K562 (cell line): ENCODE results near the gene HMCN2. TPM values are rescaled to one million over a fixed set of nuclear protein-coding genes. Genes with fewer than 3 reads are reported as not detected.

ENCODE experiments used
- ATAC-seq: fragments of 200-7000 bp; cut with Tn5 transposase; 3 replicates; pipeline ENCODE4 v1.9.1; 2020; ENCODE audit warnings: moderate library complexity
- BruUV-seq: library from RNA; stranded (reverse); fragments of 400-500 nt; replicated peaks from 2 replicates; lab custom pipeline; 2021; lab: Mats Ljungman, UMichigan
- CTCF ChIA-PET: fragments of 300-600 bp; formaldehyde crosslinking; extraction: SDS; loops from one replicate; lab custom pipeline; 2021; ENCODE audit warnings: low intra/inter-chr PET ratio; lab: Yijun Ruan, JAX
- POLR2A ChIA-PET: fragments of 300-600, 350-650 bp; sonication (Branson Sonifier 250); formaldehyde crosslinking; extraction: SDS; loops from one replicate; lab custom pipeline; 2021; ENCODE audit warnings: antibody characterized with exemption, inconsistent platforms; lab: Yijun Ruan, JAX
- DNase-seq, 4 experiments: peaks; one replicate each; pipeline versions ENCODE4 v3.0.0 to v3.0.0-alpha.2; 2011 to 2018; ENCODE audit warnings: low spot score in 3 of 4, mixed read lengths in 3 of 4; ENCODE audit errors: extremely low read depth in 1 of 4
- FAIRE-seq: peaks from 2 replicates; lab custom pipeline; 2011; peaks lifted over from hg19 to GRCh38; lab: Jason Lieb, UNC
- H2AFZ ChIP-seq: 2 replicates; pipeline ENCODE4 v1.6.0; 2011; ENCODE audit warnings: low read depth, low read length, control low read depth, inconsistent platforms
- H3K27ac ChIP-seq: fragments of 200-600 bp; 3 replicates; pipeline ENCODE4 v1.8.0; 2011; ENCODE audit warnings: low read depth, mild to moderate bottlenecking, control low read depth, inconsistent platforms, low read length, moderate library complexity, mixed read lengths; ENCODE audit errors: extremely low read depth
- H3K27me3 ChIP-seq, 2 experiments: fragments of 300-600 bp in 1 of 2; 2 replicates in 1 of 2; 3 replicates in 1 of 2; pipeline versions ENCODE4 v1.6.0 to v1.8.0; 2011; ENCODE audit warnings: inconsistent platforms in 2 of 2, low read length in 2 of 2, mild to moderate bottlenecking in 1 of 2, mixed read lengths in 1 of 2, moderate library complexity in 1 of 2; ENCODE audit not compliant: control insufficient read depth in 2 of 2, insufficient read depth in 2 of 2
- H3K36me3 ChIP-seq: fragments of 300-600 bp; 3 replicates; pipeline ENCODE4 v1.8.0; 2011; ENCODE audit warnings: mild to moderate bottlenecking, low read length, inconsistent platforms; ENCODE audit not compliant: control insufficient read depth, insufficient read depth
- H3K4me1 ChIP-seq, 2 experiments: fragments of 200-600 bp in 1 of 2; replicated peaks in 1 of 2; 2 replicates in 1 of 2; 3 replicates in 1 of 2; pipeline versions ENCODE4 v1.5.1 to v1.8.0; 2011; ENCODE audit warnings: inconsistent platforms in 2 of 2, low read length in 2 of 2, mild to moderate bottlenecking in 1 of 2, mixed read lengths in 1 of 2, moderate library complexity in 1 of 2; ENCODE audit not compliant: control insufficient read depth in 2 of 2, insufficient read depth in 2 of 2
- H3K4me2 ChIP-seq: 2 replicates; pipeline ENCODE4 v1.6.1; 2011; ENCODE audit warnings: low read length, control low read depth, inconsistent platforms, mixed read lengths; ENCODE audit not compliant: insufficient read depth
- H3K4me3 ChIP-seq: fragments of 200-600 bp; sonication (generic), shearing (Covaris generic); 2 replicates; pipeline ENCODE4 v1.5.1; 2016; ENCODE audit warnings: control low read depth, inconsistent platforms
- H3K79me2 ChIP-seq: fragments of 200-600 bp; 3 replicates; pipeline ENCODE4 v1.8.0; 2011; ENCODE audit warnings: low read length, inconsistent platforms; ENCODE audit not compliant: control insufficient read depth, insufficient read depth
- H3K9ac ChIP-seq, 2 experiments: 2 replicates each; pipeline versions ENCODE4 v1.6.0 to v1.6.1; 2011; ENCODE audit warnings: low read depth in 2 of 2, low read length in 2 of 2, control low read depth in 1 of 2, inconsistent platforms in 1 of 2, mild to moderate bottlenecking in 1 of 2, mixed read lengths in 1 of 2; ENCODE audit not compliant: insufficient read depth in 1 of 2
- H3K9me1 ChIP-seq: one replicate; pipeline ENCODE4 v1.6.0; 2011; ENCODE audit warnings: inconsistent platforms, mild to moderate bottlenecking, low read length, moderate library complexity; ENCODE audit not compliant: control insufficient read depth, insufficient read depth
- H3K9me3 ChIP-seq: replicated peaks from 2 replicates; pipeline ENCODE4 v1.5.1; 2011; ENCODE audit warnings: low read depth, low read length, inconsistent platforms; ENCODE audit not compliant: control insufficient read depth, insufficient read depth
- H4K20me1 ChIP-seq: replicated peaks from 2 replicates; pipeline ENCODE4 v1.6.1; 2011; ENCODE audit warnings: low read length, inconsistent platforms, mixed read lengths; ENCODE audit not compliant: control insufficient read depth, insufficient read depth
- BMI1 ChIP-seq: fragments of 150-350 bp; IDR thresholded peaks from 2 replicates; pipeline ENCODE4 v1.6.1; 2014; ENCODE audit warnings: low read length
- FOXP4 ChIP-seq: sonication (generic); formaldehyde crosslinking; IDR thresholded peaks from 2 replicates; pipeline ENCODE4 v1.8.0; 2022; ENCODE audit warnings: mild to moderate bottlenecking, missing genetic modification reagents, borderline replicate concordance
- HDGF ChIP-seq: fragments of 450-650 bp; IDR thresholded peaks from 2 replicates; pipeline ENCODE4 v1.6.1; 2016
- NFIC ChIP-seq: fragments of 450-650 bp; IDR thresholded peaks from 2 replicates; pipeline ENCODE4 v1.6.1; 2017; ENCODE audit warnings: mild to moderate bottlenecking, inconsistent platforms
- POLR3G ChIP-seq: IDR thresholded peaks from 2 replicates; pipeline ENCODE4 v1.6.1; 2011; ENCODE audit not compliant: insufficient read length, insufficient replicate concordance; ENCODE audit errors: extremely low read depth
- SMAD4 ChIP-seq: fragments of 250-450 bp; sonication (Bioruptor Pico); conservative IDR thresholded peaks from 2 replicates; pipeline ENCODE4 v1.8.0; 2021; ENCODE audit warnings: inconsistent platforms, mild to moderate bottlenecking, moderate library complexity
- TEAD4 ChIP-seq, 2 experiments: sonication (generic) in 1 of 2; formaldehyde crosslinking in 1 of 2; IDR thresholded peaks; 2 replicates each; pipeline versions ENCODE4 v1.6.1 to v1.8.0; 2012 to 2022; ENCODE audit warnings: borderline replicate concordance in 1 of 2, inconsistent platforms in 1 of 2, low read length in 1 of 2, mild to moderate bottlenecking in 1 of 2, missing genetic modification reagents in 1 of 2
- WHSC1 ChIP-seq: IDR thresholded peaks from one replicate; pipeline ENCODE4 v1.6.1; 2012; ENCODE audit warnings: low read length, control low read depth, inconsistent platforms
- ZNF12 ChIP-seq: sonication (generic); formaldehyde crosslinking; IDR thresholded peaks from 2 replicates; pipeline ENCODE4 v1.4.0; 2020; ENCODE audit warnings: mild to moderate bottlenecking, missing genetic modification reagents
- ZNF354B ChIP-seq: fragments of 250-450 bp; sonication (Bioruptor Pico); IDR thresholded peaks from 2 replicates; pipeline ENCODE4 v1.4.0; 2020
- ZNF518B ChIP-seq: fragments of 250-450 bp; sonication (Bioruptor Pico); IDR thresholded peaks from 2 replicates; pipeline ENCODE4 v1.5.0; 2021; ENCODE audit warnings: mild to moderate bottlenecking, moderate library complexity
- ZNF655 ChIP-seq: fragments of 250-450 bp; sonication (Bioruptor Pico); IDR thresholded peaks from 2 replicates; pipeline ENCODE4 v1.5.0; 2021
- WGBS: fragments of 100-300 bp; shearing (Covaris generic); methylation state at CpG from one replicate; pipeline ENCODE4 v1.1.6; 2016; ENCODE audit warnings: low coverage, mixed read lengths; ENCODE audit not compliant: insufficient coverage; ENCODE audit errors: missing lambda C conversion rate; 5-methylcytosine and 5-hydroxymethylcytosine counted together
- in situ Hi-C: fragments of 300-500 bp; cut with MboI; formaldehyde crosslinking; loops from 4 replicates; pipeline ENCODE4 v1.15.0; 2018; ENCODE audit warnings: inconsistent platforms, mixed read lengths
- intact Hi-C: fragments of 100-400 bp; cut with micrococcal nuclease; formaldehyde crosslinking; loops from 2 replicates; pipeline ENCODE4 v1.14.2; 2022
- polyA plus RNA-seq, 8 experiments: library from polyadenylated mRNA; depleted of rRNA in 4 of 8; stranded (reverse) in 5 of 8; unstranded in 3 of 8; fragments of >200 nt; fragmentation: Nextera tagmentation in 2 of 8; fragmentation: Illumina TruSeq in 1 of 8; extraction: Ambion mirVana in 2 of 8; extraction: Trizol in 1 of 8; gene quantifications; 2 replicates each; pipeline versions ENCODE4 v1.2.1 to v1.2.3, GENCODE V29; 2011 to 2014; ENCODE audit warnings: inconsistent platforms in 1 of 8, missing spikeins in 1 of 8
- total RNA-seq, 7 experiments: library from RNA; depleted of rRNA in 6 of 7; stranded (reverse); fragments of >200 nt in 6 of 7; fragmentation: Illumina TruSeq in 2 of 7; extraction: Trizol in 2 of 7; gene quantifications; 2 replicates each; pipeline versions ENCODE4 v1.2.1 to v1.2.3, GENCODE V29; 2011 to 2021; ENCODE audit warnings: low replicate concordance in 1 of 7

The HMCN2 gene
- total and polyA plus RNA-seq, 9 of the 15 experiments (the other 6 are each of a cell fraction or from before 2014, with no cell fraction given), result 0.01 TPM; not detected in 8

GRCh38 chr9:130354806-130355205, 89.2 kb downstream of the HMCN2 start:
- Histone ChIP-seq H4K20me1 (peaks cover 5% of the 10 kb centered on the region; the same call in 1 of the 2 replicates), H3K9ac (no peak overlapping the region), H3K79me2 (no peaks in the 10 kb centered on the region), H3K9me1 (no peaks in the 10 kb centered on the region), H3K27ac (no peak overlapping the region), H3K4me1 (peaks cover 0 to 8% of the 10 kb centered on the region in 2 experiments; a peak in 2 of 5 replicates), H3K4me3 (no peak overlapping the region), H3K27me3 (peaks cover 6 to 61% of the 10 kb centered on the region in 2 experiments; a peak in 3 of 5 replicates), H3K36me3 (no peaks in the 10 kb centered on the region), H3K4me2 (no peak overlapping the region), H3K9me3 (no peaks in the 10 kb centered on the region), H2AFZ (no peak overlapping the region)
- ChIA-PET CTCF (interaction anchor here (0.6 kb wide), 1 partner anchor 44 kb away, joined by 3 read pairs; no protein-coding TSS in a partner anchor), POLR2A (no interaction called here)
- no peak for TF ChIP-seq TEAD4 (IDR thresholded peaks at IDR 0.05; ENCODE audit: low read length)
- no peak for TF ChIP-seq TEAD4 (CRISPR knock-in tag; IDR thresholded peaks at IDR 0.05; ENCODE audit: borderline replicate concordance)
- no peak for TF ChIP-seq NFIC
- TF ChIP-seq BMI1, result no peak
- TF ChIP-seq ZNF354B (CRISPR knock-in tag), result no peak
- TF ChIP-seq HDGF, result no peak
- TF ChIP-seq POLR3G, result no peak
- TF ChIP-seq FOXP4 (CRISPR knock-in tag), result no peak
- no peak for TF ChIP-seq SMAD4 (CRISPR knock-in tag)
- TF ChIP-seq ZNF12 (CRISPR knock-in tag), result no peak
- no peak for TF ChIP-seq ZNF655 (CRISPR knock-in tag)
- TF ChIP-seq ZNF518B, result no peak
- no peak for TF ChIP-seq WHSC1
- in situ Hi-C loops (no loop called here), intact Hi-C loops (no loop called here)
- DNase-seq, result no peak
- 0 out of 3 replicates have a peak, but pooled peaks have one; percentile 25 for ATAC-seq
- 4% methylated on average over 17 of the region's 18 CpGs for WGBS
- no TSS peak for BruUV-seq
- no peak for FAIRE-seq
